ENCODE data around the gene TOMM6.
"Not testable (repeated sequence)": the region's sequence is repeated elsewhere in the genome, so short reads cannot be mapped to it uniquely, and the experiment has no call there.

Gene TOMM6

DNA sequence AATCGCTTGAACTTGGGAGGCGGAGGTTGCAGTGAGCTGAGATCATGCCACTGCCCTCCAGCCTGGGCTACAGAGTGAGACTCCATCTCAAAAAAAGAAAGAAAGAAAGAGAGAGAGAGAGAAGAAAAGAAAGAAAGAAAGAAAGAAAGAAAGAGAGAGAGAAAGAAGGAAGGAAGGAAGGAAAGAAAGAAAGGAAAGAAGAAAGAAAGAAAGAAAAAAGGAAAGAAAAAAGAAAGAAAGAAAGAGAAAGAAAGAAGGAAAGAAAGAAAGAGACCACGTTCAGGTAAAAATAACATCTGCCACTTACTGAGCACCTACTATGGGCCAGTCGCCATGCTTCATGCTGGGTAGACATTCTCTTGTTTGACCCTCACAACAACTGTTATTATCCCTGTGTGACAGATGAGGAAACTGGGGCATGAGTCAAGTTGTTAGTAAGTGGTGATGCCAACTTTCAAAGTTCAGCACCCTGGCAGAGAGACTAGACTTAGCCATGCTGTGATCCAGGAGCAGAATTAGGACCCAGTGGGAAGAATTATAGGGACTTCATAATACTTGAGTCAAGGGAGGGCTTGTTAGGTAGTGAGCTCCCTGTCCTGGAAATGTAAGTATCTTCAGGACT is 21.3 kb upstream of the TOMM6 start:
- not testable (repeated sequence) for DNase-seq

DNA sequence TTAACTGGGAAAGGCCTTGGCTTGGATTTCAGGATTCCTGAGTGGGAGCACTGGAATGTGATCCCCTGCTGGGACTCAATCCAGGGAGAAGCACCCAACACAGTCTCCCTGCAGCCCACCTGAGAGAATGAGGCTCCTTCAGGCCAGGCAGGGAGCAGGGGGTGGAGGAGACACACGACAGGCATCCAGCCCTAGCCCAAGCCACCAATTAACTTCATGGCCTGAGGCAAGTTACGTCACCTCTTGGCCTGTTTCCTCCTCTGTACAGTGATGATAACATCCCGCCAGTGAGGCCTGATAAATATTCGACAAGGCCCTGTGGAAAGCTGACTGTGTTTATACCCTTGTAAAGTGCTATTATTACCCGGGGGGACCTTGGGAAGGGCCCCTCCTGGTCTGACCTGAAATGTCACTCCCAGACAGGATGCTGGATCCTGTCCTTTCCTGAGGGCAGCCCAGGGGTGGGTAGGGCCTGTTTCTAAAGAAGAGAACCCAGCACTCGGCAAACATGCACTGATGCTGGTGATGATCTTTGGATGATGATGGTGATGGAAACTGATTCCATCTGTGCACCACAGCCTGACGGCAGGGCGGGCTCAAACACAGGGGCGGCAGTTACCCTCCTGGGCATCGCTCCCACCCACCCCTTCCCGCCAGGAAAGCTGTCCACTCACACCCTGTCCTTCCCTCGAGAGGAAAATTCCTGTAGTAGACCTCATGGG is 20.2 kb upstream of the TOMM6 start:
- peak in 1 of 2 experiments; percentile 12 for DNase-seq

DNA sequence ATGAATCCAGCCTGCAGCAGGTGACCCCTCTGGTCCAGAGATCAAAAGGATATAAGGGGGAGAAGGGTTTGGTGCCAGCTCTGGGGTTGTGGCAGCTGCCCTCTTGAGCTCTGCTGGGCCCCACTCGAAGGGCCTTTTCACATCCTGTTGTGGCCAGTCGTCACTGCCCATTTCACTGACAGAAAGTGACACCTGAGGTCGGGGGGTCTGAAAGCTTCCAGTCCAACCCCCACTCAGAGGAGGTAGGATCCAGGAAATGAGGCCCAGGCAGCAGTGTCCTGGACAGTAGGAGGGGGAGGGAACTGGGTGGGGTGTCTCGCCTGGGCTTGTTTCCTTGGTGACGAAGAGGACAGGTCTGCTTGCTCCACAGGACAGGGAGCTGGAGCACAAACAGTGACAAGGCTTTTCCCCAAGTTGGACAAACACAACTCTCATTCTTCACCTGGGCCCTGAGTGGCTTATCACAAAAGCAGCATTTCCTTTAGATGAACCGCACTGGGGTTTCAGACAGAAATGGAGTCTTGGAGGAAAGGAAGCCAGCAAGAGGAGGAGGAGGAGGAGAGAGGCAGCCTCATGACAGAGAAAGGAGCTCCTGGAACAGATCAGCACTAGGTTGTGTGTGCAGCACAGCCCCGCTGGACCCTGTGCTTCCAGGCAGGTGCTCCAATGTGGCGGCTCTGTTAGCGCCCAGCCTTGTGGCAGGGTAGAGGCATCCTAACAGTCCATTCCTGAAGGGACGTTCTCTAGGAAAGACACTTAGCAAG is 18.8 kb upstream of the TOMM6 start:
- no peak for DNase-seq

DNA sequence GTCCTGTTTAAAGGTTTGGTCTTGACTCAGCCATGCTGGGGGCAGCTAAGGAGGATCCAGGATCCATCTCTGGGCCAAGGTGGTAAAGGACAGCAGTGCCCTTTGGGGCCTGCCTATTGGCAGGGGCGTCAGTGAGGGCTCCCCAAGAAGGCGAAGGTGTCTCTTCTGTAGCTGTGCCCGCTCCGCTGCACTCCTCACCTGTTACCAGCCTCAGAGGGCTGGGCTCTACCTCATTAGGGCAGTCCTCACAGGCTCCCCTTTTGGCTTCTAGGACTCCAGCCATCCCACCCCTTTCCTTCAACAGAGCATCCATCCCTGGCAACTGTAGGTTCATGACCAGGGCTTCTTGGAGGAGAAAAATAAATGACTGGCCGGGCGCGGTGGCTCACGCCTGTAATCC is 18.1 kb upstream of the TOMM6 start:
- DNase-seq: no peak

DNA sequence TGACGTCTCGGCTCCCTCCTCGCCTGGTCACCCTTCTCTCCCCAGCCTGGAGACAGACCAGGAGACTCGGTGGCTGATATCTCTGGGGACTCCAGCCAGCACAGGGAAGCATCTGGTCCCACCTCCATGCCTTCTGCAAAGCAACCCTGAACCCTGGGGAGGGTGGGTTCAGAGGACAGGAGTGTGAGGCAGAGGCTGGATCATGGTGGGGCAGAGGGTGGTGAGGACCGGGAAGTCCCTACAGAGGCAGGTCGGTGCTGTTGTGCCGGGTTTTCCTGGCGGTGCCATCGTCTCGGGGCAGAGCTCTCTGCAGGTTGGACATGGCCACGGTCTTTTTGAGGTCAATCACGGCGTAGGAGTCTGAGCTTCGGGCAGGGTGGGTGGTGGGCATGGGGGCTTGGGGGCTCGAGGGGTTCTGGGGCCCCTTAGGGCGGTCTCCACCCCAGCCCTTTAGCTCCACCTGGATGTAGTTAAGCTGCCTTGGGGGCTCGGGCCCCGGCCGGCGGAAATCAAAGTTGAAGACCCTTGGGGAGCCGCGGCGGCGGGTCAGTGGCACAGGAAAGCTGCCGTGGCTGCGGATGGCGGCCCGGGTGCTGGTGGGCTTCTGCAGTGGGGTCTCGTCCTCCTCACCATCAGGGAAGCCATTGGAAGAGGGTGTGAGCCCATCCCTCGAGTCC is 17.0 kb upstream of the TOMM6 start:
- DNase-seq: no peak

DNA sequence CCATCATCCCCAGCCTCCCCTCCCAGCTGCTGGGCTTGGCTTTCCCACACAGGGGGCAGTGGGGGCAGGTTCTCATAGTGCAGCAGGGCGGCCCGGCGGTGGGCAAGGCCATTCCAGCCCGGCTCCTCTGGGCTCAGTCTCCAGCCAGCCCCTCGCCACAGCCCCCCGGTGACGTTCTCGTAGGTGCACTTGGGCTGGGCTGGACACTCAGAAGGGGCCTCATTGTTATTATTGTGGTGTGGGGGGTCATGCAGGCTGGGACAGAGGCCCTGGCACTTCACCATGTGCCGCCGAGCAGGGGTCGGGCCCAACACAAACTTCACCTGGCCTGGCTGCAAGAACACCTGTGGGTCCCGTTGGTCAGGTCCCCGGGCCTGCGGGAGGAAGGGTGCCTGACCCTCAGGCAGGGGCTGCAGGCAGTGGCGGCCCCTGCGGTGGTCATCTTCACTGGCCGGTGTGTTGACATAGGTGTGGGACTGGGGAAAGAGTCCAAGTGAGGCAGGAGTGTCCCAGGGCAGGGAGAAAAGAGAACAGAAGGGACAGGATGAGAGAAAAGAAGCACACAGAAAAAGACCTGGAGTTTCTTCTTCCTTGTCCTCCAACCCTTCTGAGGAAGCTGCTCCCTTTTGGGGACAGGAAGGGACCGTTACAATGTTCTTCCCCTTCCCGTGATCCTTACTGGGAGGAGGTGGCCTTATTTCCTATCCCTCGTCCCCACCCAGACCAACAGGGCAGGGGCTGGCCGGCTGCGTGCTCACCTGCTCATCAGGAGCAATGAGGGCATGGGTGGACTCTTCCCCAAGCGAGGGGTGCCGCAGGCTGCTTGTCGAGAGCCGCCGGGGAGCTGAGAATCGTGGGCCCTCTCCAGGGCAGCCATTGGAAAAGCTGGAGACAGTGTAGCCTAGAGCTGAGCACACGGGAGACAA is 16.2 kb upstream of the TOMM6 start:
- no peak for DNase-seq

DNA sequence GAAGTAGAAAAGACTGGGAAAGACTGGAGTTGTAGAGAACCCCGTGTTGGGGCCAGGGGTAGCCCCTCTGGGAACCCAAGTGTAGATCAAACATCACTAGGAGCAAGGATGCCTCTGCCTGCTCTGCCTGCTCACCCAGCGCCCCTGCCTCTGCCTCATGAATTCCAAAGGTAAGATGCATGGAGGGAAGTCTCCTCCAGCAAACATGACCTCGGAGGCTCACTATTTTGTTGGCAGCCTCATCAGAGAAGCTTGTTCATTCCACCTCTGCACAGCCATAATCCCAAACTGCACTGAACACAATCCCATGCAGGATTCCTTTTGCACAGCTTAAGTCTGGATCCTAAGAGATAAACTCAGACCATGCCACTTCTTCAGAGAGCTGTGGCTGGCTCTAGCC is 12.7 kb upstream of the TOMM6 start:
- no peak for DNase-seq

DNA sequence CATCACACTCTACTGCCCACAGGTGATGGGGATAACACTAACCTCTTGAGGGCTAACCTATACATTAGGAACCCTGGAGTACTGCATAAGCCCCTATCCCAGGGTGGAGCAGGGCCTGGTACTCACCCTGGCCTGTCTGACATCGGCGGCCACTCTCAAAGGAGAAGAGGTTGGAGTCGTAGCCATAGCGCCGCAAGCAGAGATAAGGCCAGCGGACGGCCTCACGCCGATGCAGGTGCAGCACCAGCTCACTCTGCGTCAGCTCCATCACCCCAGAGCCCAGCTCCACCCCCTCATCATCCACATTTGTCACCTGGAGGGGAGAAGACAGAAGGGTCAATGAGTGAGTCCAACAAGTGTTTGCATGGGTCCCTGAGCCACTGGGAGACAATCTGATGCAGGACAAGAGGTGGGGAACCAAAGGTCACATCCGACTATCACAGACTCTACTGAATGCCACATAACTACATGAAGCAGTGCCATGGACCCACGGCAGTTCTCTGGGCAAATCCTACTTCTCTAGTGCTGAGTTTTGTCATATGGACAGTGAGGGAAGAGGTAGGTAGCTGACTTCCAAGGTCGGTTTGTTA is 12.1 kb upstream of the TOMM6 start:
- DNase-seq: no peak

DNA sequence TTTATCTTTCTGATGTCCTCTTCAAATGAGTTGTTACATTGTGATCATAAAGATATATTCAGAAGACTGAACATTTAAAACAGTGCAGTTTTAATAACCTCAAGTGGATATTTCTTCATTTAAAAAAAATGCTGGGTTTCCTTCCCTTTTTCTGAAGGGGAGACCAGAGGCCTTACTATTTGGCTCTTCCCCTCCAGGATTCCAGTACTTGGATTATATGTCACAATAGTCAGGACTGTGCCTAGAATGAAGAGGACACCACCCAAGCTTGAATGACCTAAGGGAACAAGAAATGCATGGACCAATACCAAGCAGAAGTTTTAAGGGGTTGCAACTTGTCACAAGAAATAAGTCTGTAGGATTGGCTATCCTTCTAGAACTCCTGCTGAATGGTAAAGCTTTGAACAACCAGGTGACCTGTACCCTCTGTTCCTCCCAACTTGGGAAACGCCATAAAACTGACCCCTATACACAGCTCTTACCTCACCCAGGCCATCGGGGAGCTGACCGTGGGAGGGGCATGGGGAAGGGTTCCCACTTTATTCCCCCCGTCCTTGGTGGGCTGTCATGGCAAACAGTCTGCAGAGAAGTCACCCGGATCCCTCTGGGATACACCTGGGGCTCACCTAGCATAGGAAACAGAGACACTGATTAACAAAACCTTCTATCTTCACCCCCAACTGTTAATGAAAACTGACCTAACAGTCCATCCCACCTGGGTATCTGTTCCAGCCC is 9.8 kb upstream of the TOMM6 start:
- DNase-seq: no peak

DNA sequence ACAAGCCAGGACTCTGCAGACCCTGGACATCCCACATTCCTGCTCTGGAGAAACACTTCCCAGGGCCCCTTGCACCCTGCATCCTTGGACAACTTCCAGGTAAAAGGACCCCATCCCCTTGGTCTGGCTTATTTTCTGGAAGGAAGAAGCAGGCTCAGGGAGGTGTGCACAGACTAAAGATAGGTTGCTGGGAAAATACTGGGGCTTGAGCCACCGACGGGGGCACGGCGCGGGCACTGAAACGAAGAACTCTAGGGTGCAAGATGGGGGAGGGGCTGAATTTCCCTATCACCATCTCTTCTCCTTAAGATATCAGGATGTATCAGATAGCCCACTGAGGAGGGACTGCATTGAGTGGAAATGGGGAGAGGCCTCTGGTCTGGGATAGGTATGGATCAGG is 8.6 kb upstream of the TOMM6 start:
- DNase-seq: no peak

DNA sequence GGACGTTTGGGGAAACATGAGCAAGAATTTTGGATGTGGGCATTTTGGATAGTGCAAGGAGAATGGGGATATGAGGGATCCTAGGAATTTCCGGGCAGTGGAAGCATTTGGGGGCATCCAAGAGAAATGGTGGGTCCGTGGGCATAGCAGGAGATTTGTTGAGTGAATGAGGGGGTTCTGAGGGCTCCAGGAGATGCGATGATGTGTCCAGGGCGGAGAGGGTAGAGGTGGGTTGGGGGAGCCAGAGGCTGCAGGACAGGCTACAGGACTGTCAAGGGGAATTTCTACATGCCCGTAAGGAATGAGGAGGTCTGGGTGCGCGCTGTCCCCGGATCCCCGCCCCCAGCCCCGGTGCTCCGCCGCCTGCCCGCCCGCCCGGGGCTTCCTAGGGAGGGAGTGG is 8.2 kb upstream of the TOMM6 start:
- no peak for DNase-seq

DNA sequence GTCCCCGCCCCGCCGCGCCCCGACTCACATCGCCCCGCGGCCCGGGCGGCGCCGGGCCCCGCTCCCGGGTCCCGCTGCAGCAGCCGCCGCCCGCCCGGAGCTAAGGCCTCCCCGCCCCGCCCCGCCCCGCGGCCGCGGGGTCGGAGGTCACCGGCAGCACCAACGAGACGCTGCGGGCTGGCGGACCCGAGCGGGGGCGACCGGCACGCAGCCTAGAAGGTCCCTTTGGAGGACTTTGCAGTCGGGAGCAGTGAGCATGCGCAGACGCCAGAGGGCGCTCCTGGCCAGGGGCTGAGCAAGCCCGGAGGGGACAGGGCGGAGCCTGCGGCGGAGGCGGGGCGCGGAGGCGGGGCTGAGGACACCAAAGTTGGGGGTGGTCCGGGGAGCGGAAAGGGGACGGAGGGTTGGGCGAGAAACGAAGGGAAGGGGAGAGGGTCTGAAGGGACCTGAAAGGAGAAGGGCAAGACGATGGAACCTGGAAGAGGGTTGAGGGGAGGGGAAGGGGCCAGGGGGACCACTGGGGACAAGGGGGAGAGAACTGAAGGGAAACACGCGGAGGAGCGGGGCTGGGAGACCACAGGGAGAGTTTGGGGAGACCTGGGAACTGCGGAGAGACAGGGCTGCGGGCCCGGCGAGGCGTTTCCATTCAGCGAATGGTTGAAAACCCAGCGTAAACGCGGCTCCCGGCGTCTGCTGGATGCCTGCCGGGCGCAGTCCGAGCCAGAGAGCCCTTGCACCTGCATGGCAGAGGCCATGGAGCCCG is 7.5 kb upstream of the TOMM6 start, which contains the start of gene FRS3:
Gene FRS3, minus strand, starts transcription at position 113 of the 763 bp plus-strand sequence. CDS start 2,913 bp downstream, outside the sequence.
- peak; percentile 80 to 94 for DNase-seq

DNA sequence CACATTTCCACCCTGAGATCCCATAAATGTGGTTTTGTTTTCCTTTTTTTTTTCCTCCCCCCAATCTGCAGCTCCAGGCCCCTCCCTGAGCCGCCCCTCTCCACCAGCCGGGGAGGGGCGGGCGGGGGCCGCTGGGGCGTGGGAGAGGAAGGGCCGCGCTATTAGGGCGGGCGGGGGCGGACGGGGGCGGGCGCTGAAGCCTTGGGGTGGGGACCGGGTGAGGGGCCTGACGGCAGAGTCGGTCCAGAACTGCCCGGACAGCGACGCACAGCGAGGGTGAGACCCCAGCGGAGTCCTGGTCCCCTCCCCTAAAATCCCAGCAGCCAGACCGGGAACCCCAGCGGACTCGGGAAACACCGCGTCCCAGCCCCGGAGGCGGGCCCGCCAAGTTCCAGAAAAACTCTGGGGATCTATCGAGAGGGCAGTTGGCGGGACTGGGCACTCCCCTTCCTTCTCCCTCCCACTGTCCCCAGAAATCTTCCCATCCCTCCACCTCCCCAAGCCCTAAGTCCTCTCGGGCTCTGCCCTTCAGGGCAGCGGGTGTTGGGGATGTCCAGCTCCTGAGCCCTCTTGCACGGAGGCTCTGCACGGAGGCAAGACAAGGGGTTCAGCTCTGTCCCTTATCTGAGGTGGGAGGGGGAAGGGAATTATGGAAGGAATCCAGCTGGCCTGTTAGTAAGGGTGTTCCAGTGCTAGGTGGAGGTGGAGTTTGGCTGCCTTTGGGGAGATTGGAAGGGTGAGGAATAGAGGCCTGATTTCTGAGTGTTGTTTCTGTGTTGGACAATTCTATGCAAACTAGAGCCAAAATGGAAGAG is 6.7 kb upstream of the TOMM6 start, which contains the start of gene PRICKLE4:
Gene PRICKLE4, plus strand, starts transcription at position 232 of the 815 bp plus-strand sequence. CDS start 2,692 bp downstream, outside the sequence.
- peak in 1 of 2 experiments; percentile 53 for DNase-seq

DNA sequence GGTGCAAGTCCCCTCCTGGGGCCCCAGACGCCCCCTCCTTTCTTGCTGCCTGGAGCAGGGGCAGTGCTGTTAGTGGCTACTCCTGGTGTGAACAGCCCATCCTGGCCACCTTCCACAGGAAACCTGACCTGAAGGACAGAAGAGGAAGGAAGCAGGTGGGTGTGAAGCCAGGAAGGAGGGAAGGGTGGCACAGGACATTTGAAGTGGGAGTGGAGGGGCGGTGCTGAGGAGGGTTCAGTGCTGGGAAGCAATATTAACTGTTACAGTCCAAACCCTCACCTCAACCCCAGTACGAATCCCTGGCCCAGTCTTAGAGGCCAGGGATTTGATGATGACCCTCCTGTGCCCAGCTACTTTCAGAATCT is 6.1 kb upstream of the TOMM6 start:
- DNase-seq: no peak

DNA sequence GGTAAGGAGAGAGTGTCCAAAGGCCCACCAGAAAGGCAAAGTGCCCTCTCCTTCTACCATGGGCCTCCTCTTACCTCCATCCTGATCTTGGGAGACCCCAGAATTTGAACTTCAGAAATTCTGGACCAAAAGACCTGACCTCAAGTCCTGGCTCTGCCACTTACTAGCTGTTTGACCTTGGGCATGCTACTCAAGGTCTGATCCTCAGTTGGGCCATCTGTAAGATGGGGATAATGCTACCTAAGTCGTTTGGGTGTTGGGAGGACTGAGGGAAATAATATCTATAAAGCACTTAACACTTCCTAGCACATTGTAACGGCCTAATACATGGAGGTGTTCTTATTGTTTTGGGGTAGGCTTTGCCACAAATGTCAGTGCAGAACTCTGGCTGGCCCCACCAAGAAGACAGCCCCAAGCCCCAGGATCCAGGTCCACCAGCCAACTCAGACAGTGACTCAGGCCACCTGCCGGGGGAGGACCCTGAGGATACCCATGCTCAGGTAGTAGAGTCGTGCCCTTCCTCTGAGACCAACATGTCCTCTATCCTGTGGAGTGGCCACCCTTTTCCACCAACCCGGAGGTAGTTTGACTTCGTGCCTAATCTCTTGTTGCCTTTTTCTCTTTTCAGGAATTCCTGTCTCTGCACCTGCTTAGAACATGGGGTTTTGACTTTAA is 4.3 kb upstream of the TOMM6 start:
- no peak for DNase-seq

DNA sequence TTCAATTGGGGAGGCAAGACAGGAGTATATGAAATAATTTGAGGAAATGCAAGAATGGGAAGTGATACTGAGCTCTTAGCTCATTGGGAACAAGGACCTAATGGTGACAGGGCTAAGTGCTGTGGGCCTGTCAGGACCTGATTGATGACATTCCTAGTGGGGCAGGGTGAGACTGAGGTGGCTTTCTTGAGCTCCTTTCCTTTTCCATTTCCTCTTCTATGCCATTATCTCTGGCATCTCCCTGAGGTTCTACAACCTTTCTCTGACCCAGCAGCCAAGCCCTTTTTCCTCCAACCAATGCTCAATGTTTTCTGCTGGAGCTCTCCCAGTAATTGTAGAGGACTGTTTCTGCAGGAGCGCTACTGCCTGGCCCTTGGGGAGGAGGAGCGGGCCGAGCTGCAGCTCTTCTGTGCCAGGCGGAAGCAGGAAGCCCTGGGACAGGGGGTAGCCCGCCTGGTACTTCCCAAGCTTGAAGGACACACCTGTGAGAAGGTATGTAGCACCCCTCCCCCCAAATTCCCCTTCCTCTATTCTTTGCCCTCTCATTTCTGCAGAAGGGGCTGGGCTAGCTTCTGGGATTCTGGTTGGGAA is 2.8 kb upstream of the TOMM6 start:
- DNase-seq: no peak

DNA sequence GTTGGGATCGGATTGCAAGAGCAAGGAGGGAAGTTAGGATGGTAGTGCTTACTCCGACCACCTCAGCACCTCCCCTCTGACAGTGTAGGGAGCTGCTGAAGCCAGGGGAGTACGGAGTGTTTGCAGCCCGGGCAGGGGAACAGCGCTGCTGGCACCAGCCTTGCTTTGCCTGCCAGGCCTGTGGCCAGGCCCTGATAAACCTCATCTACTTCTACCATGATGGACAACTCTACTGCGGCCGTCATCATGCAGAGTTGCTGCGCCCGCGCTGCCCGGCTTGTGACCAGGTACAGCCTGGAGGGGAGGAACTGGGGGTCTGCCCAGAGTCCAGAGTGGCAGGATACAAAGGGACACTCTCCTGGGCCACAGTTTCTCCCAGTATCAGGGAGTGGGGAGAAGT is 2.2 kb upstream of the TOMM6 start:
- no peak for DNase-seq
